Measurements from ENCODE around the gene MOB2.
A peak's percentile ranks its signal among the peaks of the same experiment; 100 is the strongest.

MOB2 gene, protein sequence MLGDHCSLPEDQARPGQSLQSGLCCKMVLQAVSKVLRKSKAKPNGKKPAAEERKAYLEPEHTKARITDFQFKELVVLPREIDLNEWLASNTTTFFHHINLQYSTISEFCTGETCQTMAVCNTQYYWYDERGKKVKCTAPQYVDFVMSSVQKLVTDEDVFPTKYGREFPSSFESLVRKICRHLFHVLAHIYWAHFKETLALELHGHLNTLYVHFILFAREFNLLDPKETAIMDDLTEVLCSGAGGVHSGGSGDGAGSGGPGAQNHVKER

DNA sequence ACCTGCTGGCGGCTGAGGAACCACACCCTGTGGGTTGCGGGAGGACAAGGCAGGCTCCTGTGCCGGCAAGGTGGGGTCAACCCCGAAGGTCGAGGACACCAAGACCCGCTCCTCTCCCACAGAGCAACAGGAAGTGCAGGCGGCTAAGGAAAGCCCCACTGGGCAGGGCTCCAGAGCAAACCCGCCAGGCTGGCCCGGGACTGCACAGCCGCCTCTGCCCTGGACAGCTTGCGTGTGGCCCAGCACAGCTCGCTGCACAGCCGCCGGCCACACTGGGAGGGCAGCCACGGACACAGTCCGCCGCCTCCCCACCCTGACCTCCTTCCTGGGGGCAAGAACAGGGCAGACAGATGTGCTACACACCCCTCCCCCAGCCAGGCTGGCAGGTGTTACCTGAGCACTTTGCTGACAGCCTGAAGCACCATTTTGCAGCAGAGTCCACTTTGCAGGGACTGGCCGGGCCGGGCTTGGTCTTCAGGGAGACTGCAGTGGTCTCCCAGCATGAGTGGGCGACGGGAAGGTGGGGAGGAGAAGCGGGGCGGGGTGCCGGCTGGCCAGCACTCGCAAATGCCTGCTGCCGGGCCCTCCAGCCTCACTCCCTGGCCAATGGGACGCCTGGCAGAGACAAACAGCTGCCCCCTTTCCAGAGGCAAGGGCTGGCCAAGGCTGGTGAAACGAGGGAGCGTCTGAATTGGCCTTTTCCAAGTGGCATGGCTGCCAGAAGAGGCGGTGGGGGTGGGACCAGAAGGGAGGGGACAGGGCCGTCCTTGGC lies at the start of gene MOB2:
TSS of gene MOB2 (minus strand) at position 726 of the 772 bp plus-strand sequence. CDS start at position 503, 223 bp downstream.
- peak; percentile 65 for DNase-seq

DNA sequence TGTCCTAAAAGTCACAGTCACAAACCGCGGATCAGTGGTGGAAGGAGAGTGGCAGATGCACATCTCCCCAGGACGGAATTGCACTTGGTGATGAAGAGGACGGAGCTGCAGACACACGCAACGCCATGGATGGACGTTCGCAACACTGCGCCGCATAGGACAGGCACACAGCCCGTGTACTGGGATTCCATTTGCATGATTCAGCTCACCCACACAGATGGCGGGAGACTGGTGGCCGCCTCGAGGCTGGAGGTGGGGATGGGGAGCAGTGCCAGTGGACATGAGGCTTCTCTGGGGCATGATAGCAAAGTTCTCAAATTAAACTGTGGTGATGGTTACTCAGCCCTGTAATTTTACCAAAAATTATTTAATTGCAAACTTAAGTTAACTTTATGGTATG lies 48.1 kb upstream of the MOB2 start:
- no peak for DNase-seq

- DNase-seq = no peak
These were observed 47.6 kb upstream of the MOB2 start for GRCh38 chr11:1534171-1534570.

DNA sequence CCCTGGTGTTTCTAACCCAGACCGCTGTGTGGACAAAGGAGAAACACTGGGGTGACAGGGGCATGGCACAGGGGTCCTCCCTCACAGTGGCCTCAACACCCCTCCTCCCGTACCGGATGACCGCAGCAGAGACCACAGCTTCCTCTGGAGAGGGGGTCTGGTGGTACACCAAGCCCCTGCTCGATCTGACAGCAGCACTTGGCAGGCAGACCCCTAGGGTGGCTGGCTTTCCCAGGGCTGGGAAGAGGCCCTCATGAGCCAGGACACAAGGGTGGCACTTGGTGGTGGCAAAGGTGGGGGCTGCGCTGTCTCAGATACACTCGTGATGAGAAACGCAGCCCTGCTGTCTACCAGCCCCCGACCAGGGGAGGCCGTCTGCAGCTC lies 46.8 kb upstream of the MOB2 start:
- no peak for DNase-seq

DNA sequence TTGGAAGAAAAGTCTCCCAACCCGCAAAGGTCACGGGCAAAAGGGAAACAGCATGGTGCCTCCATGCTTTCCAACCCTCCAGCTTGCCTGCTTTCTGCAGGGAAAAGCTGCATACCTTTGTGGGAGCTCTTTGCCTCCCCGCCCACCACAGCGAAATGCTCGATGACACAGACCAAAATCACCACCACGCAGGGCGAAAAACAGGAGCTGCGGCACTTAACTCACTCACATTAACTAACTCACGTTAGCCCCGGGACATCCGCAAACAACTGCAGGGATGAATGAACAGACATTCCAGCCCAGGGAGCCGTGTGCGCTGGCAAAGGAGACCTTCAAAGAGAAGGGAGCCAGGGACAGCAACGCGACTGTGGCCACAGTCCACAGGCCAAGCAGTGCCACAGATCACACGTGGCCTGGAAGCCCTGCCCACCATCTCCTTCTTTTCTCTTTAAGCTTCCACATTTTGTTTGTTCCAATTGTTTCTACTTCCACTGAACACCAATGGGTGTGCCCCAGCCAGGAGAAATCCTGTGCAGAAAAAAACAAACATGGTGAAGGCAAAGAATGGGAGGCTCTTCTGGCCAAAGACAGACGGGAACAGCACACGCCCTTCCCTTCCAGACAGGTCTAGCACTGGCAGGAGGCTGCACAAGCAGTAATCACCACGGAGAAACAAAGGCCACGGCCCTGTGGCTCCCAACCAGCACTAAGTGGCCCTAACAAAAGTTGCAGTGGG lies 46.2 kb upstream of the MOB2 start:
- no peak for DNase-seq

GRCh38 chr11:1532014-1532586 lies 45.5 kb upstream of the MOB2 start:
- peak; percentile 74 for DNase-seq

GRCh38 chr11:1531449-1532013 lies 45.0 kb upstream of the MOB2 start:
- no peak for DNase-seq

GRCh38 chr11:1530686-1531448 lies 44.3 kb upstream of the MOB2 start:
- DNase-seq = no peak

DNA sequence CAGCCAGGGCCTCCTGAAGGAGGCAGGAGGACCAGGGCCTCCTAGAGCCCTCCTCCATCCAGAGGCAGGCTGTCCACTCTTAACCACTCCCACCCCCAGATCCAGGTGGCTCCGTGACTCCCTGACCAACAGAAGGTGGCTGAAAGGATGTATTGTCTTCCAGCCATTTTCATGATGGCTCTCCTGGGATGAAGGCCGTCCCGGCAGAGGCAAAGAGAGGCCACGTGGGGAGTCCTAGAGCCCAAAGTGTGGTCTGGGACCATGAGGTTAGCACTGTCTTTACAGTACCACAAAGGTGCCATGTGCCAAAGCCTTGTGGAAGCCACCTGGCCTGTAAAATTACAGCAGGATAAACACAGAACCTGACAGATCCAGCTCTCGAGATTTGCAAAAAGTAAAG lies 43.2 kb upstream of the MOB2 start:
- no peak for DNase-seq

GRCh38 chr11:1529286-1529685 lies 42.7 kb upstream of the MOB2 start:
- DNase-seq = no peak

DNA sequence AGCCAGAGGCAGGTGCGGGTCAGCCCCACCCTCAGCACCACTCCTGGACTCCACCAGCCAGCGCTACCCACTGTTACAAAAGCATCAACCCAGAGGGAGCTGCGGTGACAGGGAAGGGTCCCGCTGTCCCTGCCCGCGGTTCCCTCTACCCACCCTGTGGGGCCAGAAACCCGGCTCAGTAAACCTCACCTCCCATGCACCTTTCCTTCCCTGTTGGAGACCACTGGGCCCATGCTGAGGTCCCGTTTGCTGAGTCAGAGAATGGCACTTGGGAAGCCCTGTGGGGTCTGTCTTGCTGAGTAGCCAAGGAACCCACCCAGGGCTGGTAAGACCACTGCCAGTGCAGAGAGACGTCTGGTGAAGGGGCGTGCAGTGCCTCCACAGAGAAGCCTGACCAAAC lies 42.1 kb upstream of the MOB2 start:
- no peak for DNase-seq

DNA sequence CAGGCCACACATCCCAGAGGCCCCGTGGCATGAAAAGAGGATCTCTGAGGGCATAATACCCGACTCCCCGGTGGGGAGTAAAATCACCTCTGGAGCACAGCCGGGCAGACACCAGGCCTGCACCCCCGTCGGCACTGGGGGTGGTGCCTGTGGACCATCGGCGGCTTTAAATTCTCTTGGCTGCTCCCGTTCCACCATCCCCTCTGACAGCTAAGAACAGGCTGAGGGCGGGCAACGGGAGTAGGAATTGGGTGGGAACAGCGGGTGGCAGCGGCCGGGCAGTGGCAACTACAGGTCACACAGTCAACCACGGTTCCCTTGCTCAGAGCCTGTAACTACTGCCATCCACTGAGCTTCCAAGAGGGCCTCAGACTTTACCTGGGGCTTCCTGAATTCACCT lies 40.2 kb upstream of the MOB2 start:
- no peak for DNase-seq

DNA sequence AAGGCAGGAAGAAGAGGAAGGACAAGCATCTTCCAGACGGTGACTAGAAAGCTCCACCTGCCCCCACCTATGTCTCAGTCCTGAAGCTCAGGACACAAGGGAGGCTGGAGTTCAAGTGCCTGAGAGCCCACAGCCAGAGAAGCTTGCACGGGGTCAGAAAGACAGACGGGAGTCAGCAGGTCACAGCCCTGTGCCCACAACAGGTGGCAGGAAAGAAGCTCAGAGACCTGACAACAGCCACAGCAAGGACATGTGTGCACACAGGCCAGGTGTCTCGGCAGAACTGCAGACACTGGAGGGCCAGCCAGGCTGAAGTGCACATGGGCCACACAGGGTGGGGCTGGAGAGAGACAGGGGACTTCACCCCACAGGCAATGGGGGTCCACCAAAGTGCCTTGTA lies 37.2 kb upstream of the MOB2 start:
- no peak for DNase-seq

DNA sequence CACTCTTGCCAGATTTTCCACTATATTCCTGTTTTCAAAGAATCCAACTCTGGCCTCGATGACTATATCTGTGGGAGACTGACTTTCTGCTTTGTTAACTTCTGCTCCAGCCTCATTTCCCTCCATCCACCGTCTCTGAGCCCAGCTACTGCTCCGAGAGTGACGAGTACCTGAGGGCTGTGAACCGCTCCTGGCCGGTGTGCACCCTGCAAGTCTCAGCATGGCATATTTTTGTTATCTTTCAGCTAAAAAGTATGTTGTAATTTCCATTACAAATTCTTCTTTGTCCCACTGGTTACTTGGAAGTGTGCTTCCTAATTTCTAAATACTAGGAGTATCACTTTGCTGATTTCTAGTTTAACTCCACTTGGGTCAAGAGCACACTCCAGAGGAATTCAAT lies 36.5 kb upstream of the MOB2 start:
- no peak for DNase-seq

GRCh38 chr11:1522081-1522424 lies 35.5 kb upstream of the MOB2 start:
- DNase-seq = no peak

DNA sequence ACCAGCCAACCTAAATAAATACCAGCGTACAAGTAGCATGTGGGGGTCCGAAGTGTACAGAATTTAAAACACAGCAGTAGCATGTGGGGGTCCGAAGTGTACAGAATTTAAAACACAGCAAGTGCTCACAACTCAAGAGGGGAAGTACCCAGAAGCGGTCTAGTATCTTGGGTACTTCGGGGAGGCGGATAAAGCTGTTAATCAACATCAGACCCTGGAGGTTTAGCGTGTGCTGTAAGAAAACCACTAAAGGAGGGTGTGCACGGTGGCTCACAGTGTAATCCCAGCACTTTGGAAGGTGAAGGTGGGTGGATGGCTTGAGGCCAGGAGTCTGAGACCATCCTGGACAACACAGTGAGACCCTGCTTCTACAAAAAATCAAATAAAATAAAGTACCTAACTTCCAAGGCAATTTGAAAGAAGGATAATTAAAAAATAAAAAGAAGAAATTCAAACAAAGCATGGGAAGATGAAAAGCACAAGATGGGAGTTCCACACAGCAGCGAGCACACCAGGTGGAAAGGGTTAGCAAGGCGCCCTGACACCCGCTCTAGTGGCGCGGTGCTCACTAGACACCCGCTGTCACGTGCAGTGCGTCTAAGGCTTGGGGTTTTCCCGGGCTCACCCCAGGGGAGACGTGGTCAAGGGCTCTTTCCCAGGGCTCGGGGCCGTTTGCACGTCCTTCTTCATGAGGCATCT lies 35.0 kb upstream of the MOB2 start:
- no peak for DNase-seq

- DNase-seq = no peak
These were observed 34.2 kb upstream of the MOB2 start for GRCh38 chr11:1520663-1521267.

DNA sequence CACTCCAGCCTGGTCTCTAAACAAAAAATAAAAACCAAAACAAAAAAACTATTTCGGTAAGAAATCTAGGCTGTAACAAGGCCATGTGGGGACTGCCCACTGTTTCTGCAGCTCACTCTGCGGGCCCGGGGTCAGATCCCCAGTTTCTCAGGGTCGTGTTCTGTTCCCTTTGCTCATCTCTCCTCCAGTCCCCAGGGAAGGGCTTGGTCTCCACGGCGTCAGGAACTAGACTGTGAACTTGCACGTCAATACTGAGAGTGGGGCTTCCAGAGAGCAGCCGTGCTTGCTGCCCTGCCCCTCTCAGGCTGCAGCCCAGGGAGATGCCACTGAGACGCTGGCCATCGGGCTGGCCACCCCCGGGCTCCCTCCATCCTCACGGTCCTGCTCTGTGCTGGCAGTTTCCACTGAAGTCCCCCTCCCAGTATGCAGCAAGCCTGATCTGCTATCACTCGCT lies 33.7 kb upstream of the MOB2 start:
- no peak for DNase-seq

DNA sequence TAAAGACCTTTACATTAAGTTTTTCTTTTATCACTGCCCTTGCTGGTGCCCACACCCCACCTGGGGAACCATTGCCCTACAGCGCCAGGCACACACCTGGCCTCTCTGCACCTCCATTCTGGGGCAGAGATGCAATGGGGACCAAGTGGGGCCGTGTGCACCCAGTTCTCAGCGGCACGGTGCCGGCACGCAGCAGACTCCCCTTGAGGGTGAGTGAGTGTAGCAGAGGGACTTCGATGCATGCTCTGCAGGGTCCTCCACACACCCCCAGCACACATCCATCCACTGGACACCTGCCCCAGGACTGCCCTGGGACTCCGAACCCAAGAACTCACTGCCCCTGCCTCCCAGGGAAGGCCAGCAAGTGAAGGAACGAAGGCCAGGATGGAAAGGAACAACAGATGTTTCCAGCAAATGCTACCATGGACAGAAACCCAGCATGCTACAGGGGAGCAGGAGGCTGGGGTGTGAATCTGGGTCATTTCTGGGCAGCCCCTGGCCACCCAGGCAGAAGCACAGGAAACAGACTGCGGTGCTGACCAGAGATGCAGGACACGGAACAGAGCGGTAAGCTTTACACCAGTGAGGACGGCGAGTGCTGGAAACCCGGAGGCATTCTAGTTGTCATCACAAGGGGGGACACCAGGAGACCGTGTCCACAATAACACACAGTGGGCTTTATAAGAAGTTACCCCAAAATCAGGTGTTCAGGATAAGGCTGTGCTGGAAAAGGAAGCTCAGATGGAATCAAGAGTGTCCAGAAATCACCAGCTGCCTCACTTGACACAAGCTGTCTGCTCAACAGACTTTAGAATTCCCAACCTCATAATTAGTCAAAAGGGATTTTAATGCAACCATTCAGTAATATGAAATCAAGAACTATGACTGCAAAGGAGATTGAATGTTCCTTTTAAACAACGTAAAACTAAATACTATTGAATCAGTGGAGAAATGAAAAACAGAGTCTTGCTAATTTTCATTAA lies 32.7 kb upstream of the MOB2 start:
- no peak for DNase-seq

DNA sequence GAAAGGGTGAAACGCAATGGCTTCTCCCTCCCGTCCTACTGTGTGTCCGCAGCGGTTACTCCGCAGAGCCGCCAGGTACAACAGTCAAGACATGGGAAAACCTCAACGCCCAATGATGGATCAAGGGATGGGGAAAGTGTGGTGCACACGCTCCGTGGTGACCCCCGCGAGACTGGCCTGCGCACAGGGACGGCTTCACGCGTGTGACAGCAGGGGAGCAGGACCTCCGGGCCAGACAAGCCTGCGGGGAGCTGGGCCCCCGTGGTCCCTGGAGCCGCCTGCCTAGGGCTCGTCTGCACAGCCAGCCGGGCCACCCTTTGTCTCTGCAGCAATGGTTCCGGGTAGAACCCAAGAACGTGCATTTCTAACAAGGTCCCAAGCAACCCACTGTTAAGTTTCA lies 31.7 kb upstream of the MOB2 start:
- no peak for DNase-seq
